Measurements from ENCODE around the gene BICD2.

BICD2 gene

GRCh38 chr9:92706218-92706940 lies 58.3 kb downstream of the BICD2 start:
- ATAC-seq, result peak; percentile 97
- Mint-ChIP-seq H3K27ac (peak overlapping the region in 1 of 2 donors; percentile 72), H3K27me3 (no peaks in the 10 kb centered on the region), H3K9me3 (no peaks in the 10 kb centered on the region), H3K4me3 (no peak overlapping the region), H3K4me1 (peaks cover 17% of the 10 kb centered on the region)
- DNase-seq, result peak; percentile 49 to 57

- Mint-ChIP-seq H3K9me3 (no peaks in the 10 kb centered on the region), H3K4me1 (peaks cover 17% of the 10 kb centered on the region), H3K27ac (no peak overlapping the region), H3K27me3 (no peaks in the 10 kb centered on the region), H3K4me3 (no peak overlapping the region)
- ATAC-seq (no peak), DNase-seq (no peak)
Observed at GRCh38 chr9:92704528-92704927, 60.1 kb downstream of the BICD2 start.

- Mint-ChIP-seq H3K4me3 (no peak overlapping the region), H3K4me1 (no peaks in the 10 kb centered on the region), H3K27me3 (peaks cover 7% of the 10 kb centered on the region), H3K9me3 (peaks cover 49 to 50% of the 10 kb centered on the region in 2 donors), H3K27ac (no peak overlapping the region)
- DNase-seq (no peak), ATAC-seq (no peak)
Observed at GRCh38 chr9:92696619-92697018, 68.0 kb downstream of the BICD2 start.

GRCh38 chr9:92686954-92687353 lies 77.7 kb downstream of the BICD2 start:
- Mint-ChIP-seq H3K27me3 (no peaks in the 10 kb centered on the region), H3K27ac (no peak overlapping the region), H3K9me3 (peaks cover 17 to 22% of the 10 kb centered on the region in 2 donors), H3K4me3 (no peak overlapping the region), H3K4me1 (peaks cover 8% of the 10 kb centered on the region)
- DNase-seq (no peak), ATAC-seq (no peak)

GRCh38 chr9:92685022-92685421 lies 79.6 kb downstream of the BICD2 start:
- no peaks in the 10 kb centered on the region for H3K27me3 Mint-ChIP-seq
- peaks cover 6 to 7% of the 10 kb centered on the region in 2 donors for H3K9me3 Mint-ChIP-seq
- no peak for DNase-seq
- H3K4me1 Mint-ChIP-seq, result peaks cover 8% of the 10 kb centered on the region
- ATAC-seq, result no peak
- H3K27ac Mint-ChIP-seq, result no peak overlapping the region
- H3K4me3 Mint-ChIP-seq, result no peak overlapping the region

GRCh38 chr9:92682269-92682668 lies 82.4 kb downstream of the BICD2 start:
- DNase-seq, result no peak
- no peak overlapping the region for H3K4me3 Mint-ChIP-seq
- no peak overlapping the region for H3K27ac Mint-ChIP-seq
- no peaks in the 10 kb centered on the region for H3K27me3 Mint-ChIP-seq
- no peaks in the 10 kb centered on the region for H3K9me3 Mint-ChIP-seq
- no peak for ATAC-seq
- H3K4me1 Mint-ChIP-seq, result peaks cover 8% of the 10 kb centered on the region

GRCh38 chr9:92680166-92681119 lies 84.2 kb downstream of the BICD2 start:
- H3K27ac Mint-ChIP-seq, result peak overlapping the region in 1 of 2 donors; percentile 27
- no peaks in the 10 kb centered on the region for H3K27me3 Mint-ChIP-seq
- no peak for DNase-seq
- ATAC-seq, result no peak
- no peaks in the 10 kb centered on the region for H3K9me3 Mint-ChIP-seq
- peaks cover 8% of the 10 kb centered on the region for H3K4me1 Mint-ChIP-seq
- no peak overlapping the region for H3K4me3 Mint-ChIP-seq

- no peaks in the 10 kb centered on the region for H3K9me3 Mint-ChIP-seq
- H3K27ac Mint-ChIP-seq, result no peak overlapping the region
- DNase-seq, result no peak
- peaks cover 1% of the 10 kb centered on the region for H3K4me1 Mint-ChIP-seq
- H3K27me3 Mint-ChIP-seq, result no peaks in the 10 kb centered on the region
- ATAC-seq, result no peak
- no peak overlapping the region for H3K4me3 Mint-ChIP-seq
Observed at GRCh38 chr9:92679413-92680165, 85.0 kb downstream of the BICD2 start.

- peak in 1 of 2 donors; percentile 7 for DNase-seq
- peak overlapping the region; percentile 13 to 71 for H3K27ac Mint-ChIP-seq
- peaks cover 35% of the 10 kb centered on the region for H3K4me1 Mint-ChIP-seq
- peak overlapping the region; percentile 83 to 91 for H3K4me3 Mint-ChIP-seq
- no peaks in the 10 kb centered on the region for H3K9me3 Mint-ChIP-seq
- H3K27me3 Mint-ChIP-seq, result no peaks in the 10 kb centered on the region
- ATAC-seq, result no peak
Observed at GRCh38 chr9:92671323-92671722, 93.3 kb downstream of the BICD2 start.

GRCh38 chr9:92669890-92670708 lies 94.5 kb downstream of the BICD2 start, which contains the start of gene IPPK:
Gene IPPK, minus strand, starts transcription at chr9:92670131. Its CDS starts 143 bp downstream, at chr9:92669988.
- Mint-ChIP-seq H3K27me3 (no peaks in the 10 kb centered on the region), H3K4me3 (peak within 1 kb of the TSS; percentile 83 to 91), H3K4me1 (peaks cover 46% of the 10 kb centered on the region), H3K9me3 (no peaks in the 10 kb centered on the region), H3K27ac (peak within 1 kb of the TSS; percentile 95)
- ATAC-seq (peak; percentile 95), DNase-seq (peak; percentile 98)

- Mint-ChIP-seq H3K4me1 (peaks cover 51% of the 10 kb centered on the region), H3K27me3 (no peaks in the 10 kb centered on the region), H3K9me3 (no peaks in the 10 kb centered on the region), H3K27ac (peak overlapping the region; percentile 93 to 95), H3K4me3 (peak overlapping the region; percentile 83 to 91)
- ATAC-seq, result peak; percentile 39
- DNase-seq, result no peak
Observed at GRCh38 chr9:92669527-92669889, 95.1 kb downstream of the BICD2 start.

GRCh38 chr9:92668746-92669526 lies 95.7 kb downstream of the BICD2 start:
- H3K27me3 Mint-ChIP-seq, result no peaks in the 10 kb centered on the region
- DNase-seq (peak; percentile 28 to 30), ATAC-seq (no peak)
- H3K27ac Mint-ChIP-seq, result peak overlapping the region; percentile 93 to 95
- no peaks in the 10 kb centered on the region for H3K9me3 Mint-ChIP-seq
- H3K4me3 Mint-ChIP-seq, result peak overlapping the region; percentile 83 to 91
- H3K4me1 Mint-ChIP-seq, result peaks cover 57% of the 10 kb centered on the region

GRCh38 chr9:92666912-92667532 lies 97.6 kb downstream of the BICD2 start:
- DNase-seq (no peak), ATAC-seq (no peak)
- Mint-ChIP-seq H3K27me3 (no peaks in the 10 kb centered on the region), H3K9me3 (no peaks in the 10 kb centered on the region), H3K27ac (peak overlapping the region in 1 of 2 donors; percentile 82), H3K4me1 (peaks cover 73% of the 10 kb centered on the region), H3K4me3 (no peak overlapping the region)

GRCh38 chr9:92666236-92666635 lies 98.4 kb downstream of the BICD2 start:
- Mint-ChIP-seq H3K4me1 (peaks cover 75% of the 10 kb centered on the region), H3K27me3 (no peaks in the 10 kb centered on the region), H3K4me3 (no peak overlapping the region), H3K27ac (peak overlapping the region in 1 of 2 donors; percentile 3), H3K9me3 (no peaks in the 10 kb centered on the region)
- ATAC-seq (no peak), DNase-seq (no peak)
